GM21786 (cell line): ENCODE data around the gene PAM.
"Not testable (repeated sequence)": the region's sequence is repeated elsewhere in the genome, so short reads cannot be mapped to it uniquely, and the experiment has no call there.

Experiments
- ATAC-seq: cut with Tn5 transposase; IDR thresholded peaks from one replicate; pipeline ENCODE4 v1.9.1; 2021; ENCODE audit not compliant: unreplicated experiment

The PAM gene

GRCh38 chr5:102891175-102891574, 136.1 kb downstream of the PAM start:
- no peak for ATAC-seq

GRCh38 chr5:102893942-102894341, 138.8 kb downstream of the PAM start:
- ATAC-seq: no peak

- no peak for ATAC-seq
These were observed 140.1 kb downstream of the PAM start for GRCh38 chr5:102895234-102895633.

DNA sequence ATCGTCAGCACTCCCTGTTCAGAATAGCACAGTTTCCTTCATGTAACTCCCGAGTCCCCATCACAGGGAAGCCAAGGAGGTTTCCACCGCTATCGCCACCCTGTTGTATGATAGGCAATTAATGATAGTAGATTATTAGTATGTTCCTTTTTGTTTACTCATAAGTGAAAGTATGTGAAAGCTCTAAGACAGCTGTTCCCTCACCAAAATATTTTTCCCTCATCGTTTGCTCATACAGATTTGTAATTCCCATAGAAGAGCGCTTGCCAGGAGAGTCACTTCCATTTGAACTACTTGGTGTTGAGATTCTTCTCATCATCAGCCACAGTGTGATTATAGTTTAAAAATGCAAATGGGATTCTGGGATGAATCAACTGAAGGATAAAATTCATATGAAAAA, 140.9 kb downstream of the PAM start:
- no peak for ATAC-seq

DNA sequence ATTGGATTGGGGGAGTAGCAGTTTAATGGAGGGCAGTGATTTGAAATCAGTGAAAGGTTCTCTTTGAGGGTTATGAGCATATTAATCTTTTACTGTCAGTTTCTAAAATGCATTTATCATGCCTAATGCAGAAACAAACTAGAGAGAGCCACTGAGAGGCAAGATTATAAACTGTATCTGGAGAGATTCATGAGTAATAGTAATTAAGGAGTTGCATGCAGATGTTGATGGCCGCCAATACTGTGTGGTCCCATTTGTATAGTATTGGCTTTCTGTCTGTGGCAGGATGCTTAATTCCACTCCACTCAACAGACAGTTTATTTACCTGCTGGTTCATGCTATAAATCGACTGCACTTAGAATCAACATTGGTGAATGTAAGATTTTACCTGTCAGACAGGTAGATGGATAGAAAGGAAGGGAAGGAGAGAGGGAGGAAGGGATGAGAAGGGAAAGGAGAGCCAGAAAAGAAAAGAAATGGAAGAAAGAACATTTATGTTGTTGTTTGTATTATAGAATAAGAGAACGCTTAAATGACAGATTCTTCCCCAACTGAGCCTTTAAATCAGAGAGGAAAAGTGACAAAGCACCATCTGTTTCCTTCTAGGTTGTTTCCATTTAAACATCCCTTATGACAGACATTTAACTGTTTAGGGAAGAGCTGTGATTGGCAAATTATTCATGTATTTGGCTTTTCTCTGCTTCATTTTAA, 146.5 kb downstream of the PAM start:
- ATAC-seq: no peak

DNA sequence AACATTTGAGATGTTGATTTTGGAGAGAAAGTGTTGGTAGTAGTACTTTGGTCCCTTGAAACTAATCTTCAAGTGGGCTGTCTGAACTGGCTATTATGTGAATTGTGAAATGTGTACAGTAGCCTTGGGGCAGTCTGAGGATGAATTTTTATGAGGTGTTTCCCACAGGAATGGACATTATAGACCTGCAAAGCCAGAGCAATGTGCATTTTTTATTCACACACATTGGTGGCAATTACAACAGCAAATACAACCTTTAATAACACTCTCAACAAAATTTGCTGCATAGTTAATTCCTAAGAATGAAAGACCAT, 147.0 kb downstream of the PAM start:
- no peak for ATAC-seq

DNA sequence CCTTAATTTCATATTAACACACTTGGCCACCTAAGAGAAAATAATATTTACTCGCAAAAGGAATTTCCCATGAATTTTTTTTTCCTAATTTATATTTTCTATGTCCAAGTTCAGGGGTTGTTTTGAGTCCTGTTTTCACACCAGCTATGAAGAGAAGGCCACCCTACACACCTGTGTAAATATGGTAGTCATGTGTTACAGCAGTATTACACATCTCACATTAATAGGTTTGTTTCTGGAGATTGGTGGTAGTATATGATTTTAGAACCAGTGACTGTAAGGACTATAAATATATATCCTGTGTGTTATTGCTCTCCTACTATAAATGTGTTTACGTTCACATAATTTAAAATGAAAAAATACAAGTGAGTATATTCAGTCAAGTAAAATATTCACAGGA, 147.5 kb downstream of the PAM start:
- ATAC-seq: no peak

DNA sequence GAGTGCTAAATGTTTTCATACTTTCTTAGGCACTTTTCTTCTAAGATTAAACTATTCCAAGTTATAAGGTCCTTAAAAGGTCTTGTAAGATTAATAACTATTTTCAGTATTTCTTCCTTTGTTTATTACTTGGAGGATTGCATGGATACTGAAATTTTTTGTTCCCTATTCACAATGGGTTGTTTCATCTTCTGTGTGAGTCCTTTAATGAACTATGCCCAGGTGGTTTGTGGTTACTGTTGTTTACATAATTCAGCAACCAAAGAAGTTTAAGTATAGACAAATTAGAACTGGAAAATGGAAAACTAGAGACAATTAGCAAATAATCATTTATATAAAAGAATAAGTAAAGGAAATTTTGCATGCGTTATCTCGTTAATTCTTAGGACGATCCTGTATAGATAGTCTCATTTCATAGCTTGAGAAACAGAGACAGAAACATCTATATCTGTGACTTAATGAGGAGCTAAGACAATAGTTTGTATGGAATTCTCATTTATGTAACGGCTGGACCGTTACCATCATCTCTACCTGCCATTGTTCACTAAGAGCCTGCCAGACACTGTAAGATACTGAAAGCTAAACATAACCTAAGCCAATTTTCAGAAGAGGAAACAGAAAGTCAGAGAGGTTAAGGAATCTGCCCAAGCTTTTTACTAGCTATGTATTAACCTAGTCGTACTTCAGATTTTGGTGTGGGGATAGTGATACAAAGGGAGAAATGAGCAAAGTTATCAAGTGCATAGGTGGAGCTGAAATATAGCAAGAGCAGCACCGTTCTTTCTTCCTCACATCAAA, 148.2 kb downstream of the PAM start:
- no peak for ATAC-seq

DNA sequence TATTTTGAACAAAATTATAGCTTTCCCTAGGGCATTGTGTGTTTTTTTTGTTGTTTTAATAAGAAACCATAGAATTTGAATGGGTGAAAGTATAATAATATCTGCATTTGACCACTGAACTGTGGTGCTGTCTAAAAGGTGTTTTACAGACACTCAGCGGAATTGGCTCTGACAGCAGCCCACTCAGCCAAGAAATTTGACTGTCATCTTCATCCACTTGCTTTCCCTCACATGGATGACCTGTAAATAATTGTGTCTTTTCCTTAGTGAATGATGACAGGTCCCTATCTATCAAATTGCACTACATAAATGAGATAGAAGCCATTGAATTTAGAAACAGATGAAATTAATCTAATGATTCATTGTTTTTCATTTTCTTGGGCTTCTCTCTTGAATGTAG, 150.0 kb downstream of the PAM start:
- no peak for ATAC-seq

DNA sequence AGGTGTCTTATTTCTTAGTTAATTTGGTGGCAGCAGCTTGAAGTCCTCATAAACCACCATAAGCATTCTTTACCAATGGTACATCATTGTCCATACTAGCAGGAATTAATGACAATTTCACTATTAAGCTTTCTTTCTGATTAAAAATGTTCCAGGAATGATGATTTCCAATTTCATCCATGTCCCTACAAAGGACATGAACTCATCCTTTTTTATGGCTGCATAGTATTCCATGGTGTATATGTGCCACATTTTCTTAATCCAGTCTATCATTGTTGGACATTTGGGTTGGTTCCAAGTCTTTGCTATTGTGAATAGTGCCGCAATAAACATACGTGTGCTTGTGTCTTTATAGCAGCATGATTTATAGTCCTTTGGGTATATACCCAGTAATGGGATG, 152.0 kb downstream of the PAM start:
- ATAC-seq: not testable (repeated sequence)

- ATAC-seq: no peak
These were observed 155.4 kb downstream of the PAM start for GRCh38 chr5:102910240-102911226.

GRCh38 chr5:102911973-102912372, 156.9 kb downstream of the PAM start:
- no peak for ATAC-seq

- ATAC-seq: no peak
These were observed 161.0 kb downstream of the PAM start for GRCh38 chr5:102916109-102916508.

DNA sequence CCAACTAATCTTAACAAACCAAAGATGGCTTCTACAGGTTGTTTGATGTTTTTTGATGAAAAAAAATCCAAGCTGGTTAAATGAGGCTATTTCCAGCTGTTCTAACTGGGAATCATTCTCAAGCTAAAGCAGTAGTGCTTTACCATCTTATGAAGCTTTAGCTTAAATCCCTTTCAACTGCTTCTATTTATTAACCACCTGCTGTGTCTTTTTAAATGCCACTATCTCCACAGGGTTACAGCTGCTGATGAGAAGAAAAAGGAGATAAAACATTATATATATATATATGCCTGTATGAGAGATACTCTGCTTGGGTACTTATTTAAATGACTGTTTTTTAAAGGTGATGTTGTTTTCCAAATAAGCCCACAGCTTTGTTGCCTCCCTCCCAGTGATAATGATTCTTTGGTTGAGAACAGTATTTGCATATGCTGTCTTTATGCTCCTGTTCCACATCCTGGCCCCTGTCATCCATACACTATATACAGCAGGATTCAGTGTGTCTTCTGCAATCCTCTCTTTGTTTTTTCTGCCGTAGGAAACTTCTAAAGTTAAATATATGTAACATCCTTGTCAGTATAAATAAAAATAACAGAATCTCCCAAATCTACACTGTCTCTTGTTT, 164.0 kb downstream of the PAM start:
- ATAC-seq: no peak

- ATAC-seq: no peak
These were observed 165.7 kb downstream of the PAM start for GRCh38 chr5:102920762-102921161.

DNA sequence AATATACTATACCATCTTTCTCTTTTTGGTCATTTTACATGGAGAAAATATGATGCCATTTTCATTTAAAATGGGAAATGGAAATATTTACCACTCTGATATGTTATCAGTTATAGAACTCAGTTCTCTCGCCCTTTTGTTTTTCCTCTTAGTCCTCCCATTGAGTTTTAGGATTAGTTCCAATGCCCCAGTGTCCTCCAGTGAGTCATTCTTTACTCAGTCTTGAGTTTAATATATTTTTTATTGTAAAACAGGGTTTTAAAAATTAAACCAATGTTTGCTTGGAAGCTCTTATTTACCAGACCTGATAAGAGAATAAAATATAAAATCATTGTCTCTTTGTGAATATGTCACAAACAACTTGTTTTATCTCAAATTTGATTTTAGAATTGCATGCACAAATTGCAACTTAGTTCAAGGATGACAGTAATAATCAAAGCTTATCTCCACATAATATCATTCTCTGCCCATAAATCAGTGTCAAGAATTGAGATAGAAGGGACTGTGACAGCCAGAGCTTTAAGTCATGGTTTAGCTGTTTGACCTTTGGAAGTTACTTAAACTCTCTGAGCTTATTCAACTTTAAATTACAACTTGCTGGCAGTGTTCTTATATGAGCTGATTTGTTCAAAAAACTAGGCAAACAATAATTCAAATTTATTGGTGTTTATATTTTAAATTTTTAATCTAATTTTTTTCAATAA, 166.4 kb downstream of the PAM start:
- no peak for ATAC-seq

GRCh38 chr5:102922111-102922720, 167.1 kb downstream of the PAM start:
- no peak for ATAC-seq

GRCh38 chr5:102922799-102923477, 167.8 kb downstream of the PAM start:
- ATAC-seq: no peak

DNA sequence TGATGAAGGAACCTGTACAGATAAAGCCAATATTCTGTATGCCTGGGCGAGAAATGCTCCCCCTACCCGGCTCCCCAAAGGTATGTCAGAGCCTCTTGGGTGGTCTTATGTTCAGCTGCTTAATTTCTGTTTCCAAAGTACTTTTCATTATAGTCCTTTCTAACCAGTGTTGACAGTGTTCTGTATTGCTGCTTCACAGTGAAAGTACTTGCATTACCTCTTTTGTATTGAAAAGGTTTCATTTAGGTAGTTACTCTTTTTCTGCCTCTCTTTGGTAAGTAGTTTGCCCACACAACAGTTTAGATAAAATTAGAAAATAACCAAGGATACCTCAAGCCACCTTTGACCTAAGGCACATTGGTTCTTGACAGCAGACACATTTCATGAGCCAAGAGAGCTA, 169.9 kb downstream of the PAM start:
- no peak for ATAC-seq

DNA sequence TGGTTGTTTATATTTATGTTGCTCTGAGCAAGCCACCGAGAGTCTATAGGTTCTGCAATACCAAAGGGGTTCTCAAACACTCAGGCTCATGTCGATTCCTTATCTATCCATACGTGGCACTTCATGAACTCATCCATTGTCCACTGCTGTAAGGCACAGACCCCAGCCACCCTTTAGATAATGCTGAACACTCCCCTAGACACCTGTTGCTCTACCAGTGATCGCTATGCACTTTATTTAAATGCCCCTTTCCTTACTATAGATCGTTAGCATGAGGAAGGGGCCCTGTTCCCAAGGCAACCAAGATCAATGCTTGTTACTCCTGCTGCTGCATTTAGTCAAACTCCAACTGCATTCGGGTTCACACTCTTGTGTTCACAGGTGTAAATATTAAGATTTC, 171.9 kb downstream of the PAM start:
- ATAC-seq: no peak
